Right cardiac atrium (tissue), 5 donors: Measurements from ENCODE around the gene WWOX. TPM values are rescaled to one million over a fixed set of nuclear protein-coding genes. Genes with fewer than 3 reads are reported as not detected.

Source experiments
- ATAC-seq, 2 donors: fragments of 200-7000 bp; cut with Tn5 transposase; one replicate each; pipeline versions ENCODE4 v1.8.0 to v1.9.1; 2020; ENCODE audit warnings: moderate library complexity in 2 of 2, mild to moderate bottlenecking in 1 of 2
- DNase-seq, 3 donors: peaks; one replicate each; pipeline ENCODE4 v3.0.0-alpha.2; 2020
- H3K27ac ChIP-seq: one replicate; pipeline ENCODE4 v1.5.1; 2013; ENCODE audit warnings: mild to moderate bottlenecking, low read length, control low read depth, moderate library complexity
- H3K27me3 ChIP-seq: one replicate; pipeline ENCODE4 v1.6.1; 2013; ENCODE audit not compliant: control insufficient read depth, insufficient read depth
- H3K4me1 ChIP-seq: one replicate; pipeline ENCODE4 v1.6.1; 2013; ENCODE audit warnings: low read length; ENCODE audit not compliant: control insufficient read depth, insufficient read depth
- H3K4me3 ChIP-seq: one replicate; pipeline ENCODE4 v1.5.1; 2013; ENCODE audit warnings: low read length, control low read depth
- H3K9me3 ChIP-seq: one replicate; pipeline ENCODE4 v1.6.1; 2013; ENCODE audit warnings: low read length; ENCODE audit not compliant: control insufficient read depth
- WGBS: extraction: QIAGEN DNeasy Blood & Tissue Kit; methylation state at CpG from one replicate; pipeline ENCODE4 v1.1.7; 2013; 5-methylcytosine and 5-hydroxymethylcytosine counted together
- intact Hi-C, 4 donors: fragments of 100-400 bp; cut with DNase I; formaldehyde crosslinking; loops; one replicate each; pipeline versions ENCODE4 v1.11.0 to v1.14.0; 2022 to 2023
- polyA plus RNA-seq: library from polyadenylated mRNA; stranded (reverse); fragments of 200-250 nt; gene quantifications from one replicate; pipeline ENCODE4 v1.2.3, GENCODE V29; 2013
- total RNA-seq, 4 donors: library from RNA; stranded (reverse); fragmentation: NEBNext Ultra II Directional; extraction: Animal tissue kit (Norgen Biotek cat#: 25700); gene quantifications; one replicate each; pipeline ENCODE4 v1.2.1, GENCODE V29; 2021
- donor health status: healthy with polysubstance abuse.
- donor health status: DM: no; HTN: yes; CAD: no.
- donor health status: DM: no; HTN: no; CAD: no.
- donor health status: DM: no; HTN: yes; CAD: no; lungs with severe emphysema.
- donor health status: DM: yes; HTN: yes; CAD: no.

WWOX gene
- total and polyA plus RNA-seq, 5 donors = 6.0 to 14.9 (median 13.1) TPM

GRCh38 chr16:78430281-78430680 is 330.8 kb downstream of the WWOX start:
- no peaks in the 10 kb centered on the region for H3K9me3 ChIP-seq
- DNase-seq (no peak), ATAC-seq (no peak)
- H3K27ac ChIP-seq = no peak overlapping the region
- no peak overlapping the region for H3K4me3 ChIP-seq
- intact Hi-C loops = loop anchor here in 1 of 4 donors (10.0 kb wide), 1 partner anchor 185 kb away; no protein-coding TSS in a partner anchor
- 99% methylated on average over 4 of the region's 4 CpGs for WGBS
- H3K4me1 ChIP-seq = no peaks in the 10 kb centered on the region
- no peaks in the 10 kb centered on the region for H3K27me3 ChIP-seq

- no peaks in the 10 kb centered on the region for H3K27me3 ChIP-seq
- 89% methylated on average over 6 of the region's 6 CpGs for WGBS
- no peak overlapping the region for H3K4me3 ChIP-seq
- H3K27ac ChIP-seq = no peak overlapping the region
- ATAC-seq (no peak), DNase-seq (no peak)
- H3K9me3 ChIP-seq = no peaks in the 10 kb centered on the region
- no peaks in the 10 kb centered on the region for H3K4me1 ChIP-seq
- intact Hi-C loops = loop anchor here in 1 of 4 donors (10.0 kb wide), 1 partner anchor 186 kb away; no protein-coding TSS in a partner anchor
Observed at GRCh38 chr16:78431004-78431670, 331.7 kb downstream of the WWOX start.

GRCh38 chr16:78431701-78432100 is 332.2 kb downstream of the WWOX start:
- Histone ChIP-seq H3K27me3 (no peaks in the 10 kb centered on the region), H3K9me3 (no peaks in the 10 kb centered on the region), H3K27ac (no peak overlapping the region), H3K4me3 (no peak overlapping the region), H3K4me1 (no peaks in the 10 kb centered on the region)
- ATAC-seq (no peak), DNase-seq (no peak)
- 88% methylated on average over 3 of the region's 3 CpGs for WGBS
- intact Hi-C loops = loop anchor here in 1 of 4 donors (10.0 kb wide), 1 partner anchor 187 kb away; no protein-coding TSS in a partner anchor

GRCh38 chr16:78432451-78432850 is 333.0 kb downstream of the WWOX start:
- DNase-seq = no peak
- no peaks in the 10 kb centered on the region for H3K27me3 ChIP-seq
- H3K4me1 ChIP-seq = no peaks in the 10 kb centered on the region
- intact Hi-C loops = loop anchor here in 1 of 4 donors (10.0 kb wide), 1 partner anchor 188 kb away; no protein-coding TSS in a partner anchor
- ATAC-seq = no peak
- H3K4me3 ChIP-seq = no peak overlapping the region
- WGBS = 94% methylated on average over 17 of the region's 17 CpGs
- no peaks in the 10 kb centered on the region for H3K9me3 ChIP-seq
- H3K27ac ChIP-seq = no peak overlapping the region

GRCh38 chr16:78433116-78433515 is 333.7 kb downstream of the WWOX start:
- Histone ChIP-seq H3K9me3 (no peaks in the 10 kb centered on the region), H3K4me3 (no peak overlapping the region), H3K27me3 (no peaks in the 10 kb centered on the region), H3K27ac (no peak overlapping the region), H3K4me1 (no peaks in the 10 kb centered on the region)
- ATAC-seq = no peak
- intact Hi-C loops = loop anchor here in 1 of 4 donors (10.0 kb wide), 1 partner anchor 188 kb away; no protein-coding TSS in a partner anchor
- no peak for DNase-seq
- WGBS = 93% methylated on average over 2 of the region's 2 CpGs

- DNase-seq = no peak
- no peak overlapping the region for H3K27ac ChIP-seq
- no peaks in the 10 kb centered on the region for H3K9me3 ChIP-seq
- ATAC-seq = no peak
- WGBS = 92% methylated on average over 4 of the region's 4 CpGs
- H3K27me3 ChIP-seq = no peaks in the 10 kb centered on the region
- intact Hi-C loops = loop anchor here in 1 of 4 donors (10.0 kb wide), 1 partner anchor 190 kb away; no protein-coding TSS in a partner anchor
- no peak overlapping the region for H3K4me3 ChIP-seq
- H3K4me1 ChIP-seq = no peaks in the 10 kb centered on the region
Observed at GRCh38 chr16:78434401-78434800, 334.9 kb downstream of the WWOX start.

- Histone ChIP-seq H3K27me3 (no peaks in the 10 kb centered on the region), H3K4me3 (no peak overlapping the region), H3K27ac (no peak overlapping the region), H3K9me3 (no peaks in the 10 kb centered on the region), H3K4me1 (no peaks in the 10 kb centered on the region)
- WGBS = 95% methylated on average over 4 of the region's 4 CpGs
- DNase-seq = no peak
- intact Hi-C loops = loop anchor here in 1 of 4 donors (10.0 kb wide), 1 partner anchor 190 kb away; no protein-coding TSS in a partner anchor
- no peak for ATAC-seq
Observed at GRCh38 chr16:78435260-78435659, 335.8 kb downstream of the WWOX start.

GRCh38 chr16:78436023-78436422 is 336.6 kb downstream of the WWOX start:
- intact Hi-C loops = loop anchor here in 1 of 4 donors (10.0 kb wide), 1 partner anchor 191 kb away; no protein-coding TSS in a partner anchor
- Histone ChIP-seq H3K4me1 (no peaks in the 10 kb centered on the region), H3K9me3 (no peaks in the 10 kb centered on the region), H3K4me3 (no peak overlapping the region), H3K27ac (no peak overlapping the region), H3K27me3 (no peaks in the 10 kb centered on the region)
- WGBS = 92% methylated on average over 10 of the region's 10 CpGs
- ATAC-seq = no peak
- DNase-seq = no peak

- intact Hi-C loops = loop anchor here in 1 of 4 donors (10.0 kb wide), 1 partner anchor 192 kb away; no protein-coding TSS in a partner anchor
- Histone ChIP-seq H3K4me1 (no peaks in the 10 kb centered on the region), H3K27ac (no peak overlapping the region), H3K9me3 (no peaks in the 10 kb centered on the region), H3K27me3 (no peaks in the 10 kb centered on the region), H3K4me3 (no peak overlapping the region)
- ATAC-seq (no peak), DNase-seq (no peak)
- 74% methylated on average over 6 of the region's 6 CpGs for WGBS
Observed at GRCh38 chr16:78436846-78437245, 337.4 kb downstream of the WWOX start.

- Histone ChIP-seq H3K4me1 (no peaks in the 10 kb centered on the region), H3K27me3 (no peaks in the 10 kb centered on the region), H3K9me3 (no peaks in the 10 kb centered on the region), H3K4me3 (no peak overlapping the region), H3K27ac (no peak overlapping the region)
- 50% methylated on average over 6 of the region's 6 CpGs for WGBS
- ATAC-seq = no peak
- intact Hi-C loops = loop anchor here in 1 of 4 donors (10.0 kb wide), 1 partner anchor 193 kb away; no protein-coding TSS in a partner anchor
- peak in 1 of 3 donors; percentile 28 for DNase-seq
Observed at GRCh38 chr16:78437352-78437968, 338.0 kb downstream of the WWOX start.

- no peak for DNase-seq
- 87% methylated on average over 4 of the region's 4 CpGs for WGBS
- H3K4me1 ChIP-seq = no peaks in the 10 kb centered on the region
- no peak for ATAC-seq
- no peaks in the 10 kb centered on the region for H3K27me3 ChIP-seq
- intact Hi-C loops = loop anchor here in 1 of 4 donors (10.0 kb wide), 1 partner anchor 193 kb away; no protein-coding TSS in a partner anchor
- H3K4me3 ChIP-seq = no peak overlapping the region
- no peaks in the 10 kb centered on the region for H3K9me3 ChIP-seq
- no peak overlapping the region for H3K27ac ChIP-seq
Observed at GRCh38 chr16:78438219-78438618, 338.8 kb downstream of the WWOX start.
